Large intestine (tissue), 3 donors: Measurements from ENCODE around the gene SNRNP70. TPM values are rescaled to one million over a fixed set of nuclear protein-coding genes. Genes with fewer than 3 reads are reported as not detected.
A peak's percentile ranks its signal among the peaks of the same experiment; 100 is the strongest.
"Not testable (repeated sequence)": the region's sequence is repeated elsewhere in the genome, so short reads cannot be mapped to it uniquely, and the experiment has no call there.

ENCODE experiments used
- DNase-seq, 2 donors: peaks; one replicate each; pipeline versions ENCODE4 v3.0.0 to v3.0.0-alpha.2; 2013
- H3K27ac ChIP-seq: one replicate; pipeline ENCODE4 v1.5.1; 2013; ENCODE audit warnings: low read length
- H3K27me3 ChIP-seq: 2 replicates; pipeline ENCODE4 v1.6.1; 2013; ENCODE audit warnings: low read length; ENCODE audit not compliant: control insufficient read depth, insufficient read depth
- H3K36me3 ChIP-seq: 2 replicates; pipeline ENCODE4 v1.6.1; 2013; ENCODE audit warnings: low read length; ENCODE audit not compliant: control insufficient read depth, insufficient read depth
- H3K4me1 ChIP-seq: one replicate; pipeline ENCODE4 v1.6.1; 2013; ENCODE audit warnings: low read length; ENCODE audit not compliant: control insufficient read depth, insufficient read depth
- H3K4me3 ChIP-seq: one replicate; pipeline ENCODE4 v1.5.1; 2013; ENCODE audit warnings: low read length
- H3K9me3 ChIP-seq: one replicate; pipeline ENCODE4 v1.6.1; 2013; ENCODE audit warnings: mild to moderate bottlenecking, low read depth, low read length, moderate library complexity; ENCODE audit not compliant: control insufficient read depth
- WGBS: methylation state at CpG from one replicate; pipeline ENCODE4 v1.1.5; 2013; ENCODE audit warnings: low lambda C conversion rate; ENCODE audit not compliant: insufficient coverage; 5-methylcytosine and 5-hydroxymethylcytosine counted together
- polyA plus RNA-seq: library from polyadenylated mRNA; unstranded; fragments of 120-200 nt; gene quantifications from one replicate; pipeline ENCODE4 v1.2.1, GENCODE V29; 2013

Gene SNRNP70
- polyA plus RNA-seq, 1 donor: 295 TPM

GRCh38 chr19:49043548-49043947, 41.7 kb upstream of the SNRNP70 start, which contains the start of gene CGB5:
TSS of gene CGB5 (plus strand) at chr19:49043848. CDS start at chr19:49044210, 362 bp downstream.
- WGBS: no CpG with 5 or more reads among the region's 15 CpGs
- not testable (repeated sequence) for H3K27ac ChIP-seq

GRCh38 chr19:49049011-49049410, 36.2 kb upstream of the SNRNP70 start, which contains the start of gene CGB8:
TSS of gene CGB8 (minus strand) at chr19:49049111. CDS start at chr19:49048739, 372 bp downstream.
- not testable (repeated sequence) for H3K4me1 ChIP-seq, H3K4me3 ChIP-seq, DNase-seq, H3K27me3 ChIP-seq, H3K27ac ChIP-seq, H3K36me3 ChIP-seq, H3K9me3 ChIP-seq
- WGBS: no CpG with 5 or more reads among the region's 12 CpGs

More at GRCh38 chr19:49043548-49043947, 41.7 kb upstream of the SNRNP70 start, which contains the start of gene CGB5:
- not testable (repeated sequence) for H3K36me3 ChIP-seq, H3K4me1 ChIP-seq, H3K27me3 ChIP-seq, H3K4me3 ChIP-seq, H3K9me3 ChIP-seq, DNase-seq

GRCh38 chr19:49049834-49050233, 35.4 kb upstream of the SNRNP70 start:
- no CpG with 5 or more reads among the region's 4 CpGs for WGBS
- not testable (repeated sequence) for H3K4me1 ChIP-seq, DNase-seq, H3K27me3 ChIP-seq, H3K9me3 ChIP-seq, H3K36me3 ChIP-seq, H3K4me3 ChIP-seq, H3K27ac ChIP-seq

GRCh38 chr19:49050376-49051033, 34.7 kb upstream of the SNRNP70 start:
- H3K4me1 ChIP-seq, H3K27me3 ChIP-seq, DNase-seq, H3K36me3 ChIP-seq, H3K4me3 ChIP-seq, H3K9me3 ChIP-seq, H3K27ac ChIP-seq: not testable (repeated sequence)
- WGBS: no CpG with 5 or more reads among the region's 24 CpGs

GRCh38 chr19:49056101-49056901, 28.9 kb upstream of the SNRNP70 start:
- H3K27me3 ChIP-seq: peaks cover 61% of the 10 kb centered on the region
- H3K9me3 ChIP-seq: peaks cover 7% of the 10 kb centered on the region
- WGBS: no CpG with 5 or more reads among the region's 63 CpGs
- H3K4me1 ChIP-seq: peaks cover 15% of the 10 kb centered on the region
- peak overlapping the region; percentile 35 for H3K4me3 ChIP-seq
- H3K27ac ChIP-seq: no peak overlapping the region
- no peaks in the 10 kb centered on the region for H3K36me3 ChIP-seq
- DNase-seq: peak in 1 of 2 donors; percentile 48

GRCh38 chr19:49056902-49057596, 28.2 kb upstream of the SNRNP70 start:
- H3K36me3 ChIP-seq, DNase-seq, H3K27ac ChIP-seq, H3K4me3 ChIP-seq: not testable (repeated sequence)
- Histone ChIP-seq H3K9me3 (peaks cover 11% of the 10 kb centered on the region), H3K4me1 (peaks cover 15% of the 10 kb centered on the region), H3K27me3 (peaks cover 69% of the 10 kb centered on the region)
- no CpG with 5 or more reads among the region's 34 CpGs for WGBS

GRCh38 chr19:49057636-49058234, 27.5 kb upstream of the SNRNP70 start, which contains the start of gene CGB7:
TSS of gene CGB7 (minus strand) at chr19:49057749. CDS start at chr19:49055375, 2,374 bp downstream.
- H3K9me3 ChIP-seq: peaks cover 11% of the 10 kb centered on the region
- no peak within 1 kb of the TSS for H3K27ac ChIP-seq
- H3K27me3 ChIP-seq: peaks cover 73% of the 10 kb centered on the region
- WGBS: no CpG with 5 or more reads among the region's 38 CpGs
- H3K4me1 ChIP-seq: peaks cover 15% of the 10 kb centered on the region
- no peaks in the 10 kb centered on the region for H3K36me3 ChIP-seq
- peak in 1 of 2 donors; percentile 44 for DNase-seq
- H3K4me3 ChIP-seq: peak within 1 kb of the TSS; percentile 35

- Histone ChIP-seq H3K9me3 (peaks cover 11% of the 10 kb centered on the region), H3K27ac (no peak overlapping the region), H3K4me3 (no peak overlapping the region), H3K27me3 (peaks cover 80% of the 10 kb centered on the region), H3K4me1 (peaks cover 15% of the 10 kb centered on the region), H3K36me3 (no peaks in the 10 kb centered on the region)
- no CpG with 5 or more reads among the region's 10 CpGs for WGBS
- DNase-seq: no peak
Observed at GRCh38 chr19:49058562-49058961, 26.7 kb upstream of the SNRNP70 start.

GRCh38 chr19:49059053-49059452, 26.2 kb upstream of the SNRNP70 start:
- Histone ChIP-seq H3K36me3 (no peaks in the 10 kb centered on the region), H3K9me3 (peaks cover 11% of the 10 kb centered on the region), H3K4me3 (no peak overlapping the region), H3K27me3 (peaks cover 85% of the 10 kb centered on the region), H3K4me1 (peaks cover 15% of the 10 kb centered on the region), H3K27ac (no peak overlapping the region)
- WGBS: 58% methylated on average over 3 of the region's 9 CpGs
- no peak for DNase-seq

GRCh38 chr19:49061000-49061399, 24.3 kb upstream of the SNRNP70 start:
- H3K36me3 ChIP-seq: no peaks in the 10 kb centered on the region
- H3K4me1 ChIP-seq: peaks cover 13% of the 10 kb centered on the region
- peaks cover 90% of the 10 kb centered on the region for H3K27me3 ChIP-seq
- WGBS: no CpG with 5 or more reads among the region's 2 CpGs
- no peak overlapping the region for H3K4me3 ChIP-seq
- H3K27ac ChIP-seq: no peak overlapping the region
- no peak for DNase-seq
- H3K9me3 ChIP-seq: peaks cover 11% of the 10 kb centered on the region
